HG03442 (cell line): ENCODE measurements around the gene ZNF341.

Source experiments
- ATAC-seq: cut with Tn5 transposase; IDR thresholded peaks from one replicate; pipeline ENCODE4 v1.9.1; 2021; ENCODE audit warnings: mild to moderate bottlenecking, moderate library complexity; ENCODE audit not compliant: unreplicated experiment

Gene ZNF341

DNA sequence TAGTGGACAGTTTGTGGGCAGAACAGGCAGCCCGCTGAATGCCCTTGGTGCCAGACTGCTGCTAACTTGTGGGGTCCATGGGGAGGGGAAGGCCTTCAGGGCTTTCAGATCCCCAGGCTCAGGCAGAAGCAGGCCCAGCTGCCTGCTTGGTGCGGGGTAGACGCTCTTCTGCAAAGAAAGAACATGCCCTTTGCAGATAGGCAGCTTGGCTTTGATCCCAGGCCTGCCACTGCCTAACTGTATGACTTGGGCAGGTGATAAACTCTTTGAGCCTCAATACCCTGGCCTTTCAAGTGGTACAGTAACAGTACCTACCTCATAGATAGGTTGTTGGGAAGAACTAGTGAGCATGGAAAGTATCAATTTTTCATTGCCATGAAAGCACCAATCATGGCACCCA lies 107.8 kb downstream of the ZNF341 start:
- no peak for ATAC-seq

DNA sequence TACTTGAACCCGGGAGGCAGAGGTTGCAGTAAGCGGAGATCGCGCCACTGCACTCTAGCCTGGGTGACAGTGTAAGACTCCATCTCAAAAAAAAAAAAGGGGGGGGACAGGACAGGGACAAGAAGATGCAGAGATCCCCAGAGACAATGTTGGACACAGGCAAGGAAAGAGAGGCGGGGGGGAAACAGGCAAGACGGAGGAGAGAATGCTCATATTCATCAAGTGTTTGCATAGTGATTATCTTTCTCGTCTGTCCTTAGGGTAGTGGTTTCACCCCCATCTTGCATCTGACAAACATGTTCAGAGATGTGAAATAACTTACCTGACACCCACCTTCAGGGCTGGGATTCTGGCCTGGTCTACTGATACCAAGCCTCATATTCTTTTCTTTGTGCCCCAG lies 108.4 kb downstream of the ZNF341 start:
- ATAC-seq: no peak

DNA sequence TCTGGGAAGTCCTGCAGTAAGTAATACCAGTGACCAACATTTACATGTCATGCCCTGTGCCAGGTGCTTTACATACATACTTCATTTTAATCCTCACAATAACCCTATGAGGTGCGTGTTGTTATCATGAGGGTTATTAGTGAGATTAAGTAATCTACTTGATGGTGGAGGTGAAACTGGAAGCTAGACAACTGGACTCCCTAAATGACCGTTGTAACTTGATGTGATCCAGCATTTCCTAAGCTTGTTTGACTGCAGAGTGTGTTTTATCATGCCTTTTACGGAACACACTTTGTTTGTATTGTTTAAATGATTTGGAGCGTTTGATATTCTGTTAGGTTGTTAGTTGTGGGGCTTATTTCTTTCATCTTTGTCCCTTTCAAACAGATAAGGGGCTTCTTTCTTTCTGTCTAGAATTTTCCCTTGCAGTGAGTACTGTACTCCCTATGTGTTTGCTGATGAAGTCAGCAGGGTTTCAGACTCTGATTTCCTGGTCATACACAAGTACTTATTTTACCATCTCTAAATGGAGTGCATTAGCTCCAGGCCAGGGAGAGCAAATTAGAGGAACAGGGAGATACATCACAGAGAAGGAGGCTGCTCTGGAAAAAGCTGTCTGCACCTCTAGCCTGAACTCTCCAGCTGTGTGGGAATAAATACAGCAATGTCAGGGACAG lies 109.1 kb downstream of the ZNF341 start:
- ATAC-seq: no peak

DNA sequence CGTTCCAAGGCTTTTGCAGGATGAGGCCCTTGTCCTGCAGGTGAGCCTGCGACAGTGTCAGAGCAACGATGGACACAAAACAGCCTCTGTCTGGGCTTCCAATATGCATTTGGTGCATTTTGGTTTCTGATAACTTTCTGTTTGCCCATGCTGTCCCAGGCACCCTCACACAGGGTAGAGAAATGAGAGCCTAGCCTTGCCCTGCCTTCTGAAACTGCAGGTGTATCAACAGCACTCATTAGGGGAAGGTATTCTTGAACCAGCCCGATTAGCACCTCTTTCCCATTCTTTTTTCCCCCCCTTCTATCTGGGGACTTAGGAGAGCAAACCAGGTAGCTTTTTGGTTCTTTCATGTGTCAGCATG lies 109.6 kb downstream of the ZNF341 start:
- ATAC-seq: no peak
